Measurements from ENCODE around the gene TIMM22.

The TIMM22 gene

GRCh38 chr17:1005361-1005946, 8.5 kb downstream of the TIMM22 start:
- Histone ChIP-seq H3K27ac (replicated peaks) (no peak overlapping the region), H3K27me3 (ENCODE audit: insufficient read depth, poor library complexity, severe bottlenecking) (no peaks in the 10 kb centered on the region), H3K4me3 (replicated peaks; ENCODE audit: insufficient read depth, low read length) (no peak overlapping the region)
- TF ChIP-seq POLR2AphosphoS5 (IDR thresholded peaks at IDR 0.05; ENCODE audit: low read depth) (no peak), SPI1 (IDR thresholded peaks at IDR 0.05; ENCODE audit: borderline replicate concordance, low read depth) (no peak)
- TF ChIP-seq, protein P1, sequence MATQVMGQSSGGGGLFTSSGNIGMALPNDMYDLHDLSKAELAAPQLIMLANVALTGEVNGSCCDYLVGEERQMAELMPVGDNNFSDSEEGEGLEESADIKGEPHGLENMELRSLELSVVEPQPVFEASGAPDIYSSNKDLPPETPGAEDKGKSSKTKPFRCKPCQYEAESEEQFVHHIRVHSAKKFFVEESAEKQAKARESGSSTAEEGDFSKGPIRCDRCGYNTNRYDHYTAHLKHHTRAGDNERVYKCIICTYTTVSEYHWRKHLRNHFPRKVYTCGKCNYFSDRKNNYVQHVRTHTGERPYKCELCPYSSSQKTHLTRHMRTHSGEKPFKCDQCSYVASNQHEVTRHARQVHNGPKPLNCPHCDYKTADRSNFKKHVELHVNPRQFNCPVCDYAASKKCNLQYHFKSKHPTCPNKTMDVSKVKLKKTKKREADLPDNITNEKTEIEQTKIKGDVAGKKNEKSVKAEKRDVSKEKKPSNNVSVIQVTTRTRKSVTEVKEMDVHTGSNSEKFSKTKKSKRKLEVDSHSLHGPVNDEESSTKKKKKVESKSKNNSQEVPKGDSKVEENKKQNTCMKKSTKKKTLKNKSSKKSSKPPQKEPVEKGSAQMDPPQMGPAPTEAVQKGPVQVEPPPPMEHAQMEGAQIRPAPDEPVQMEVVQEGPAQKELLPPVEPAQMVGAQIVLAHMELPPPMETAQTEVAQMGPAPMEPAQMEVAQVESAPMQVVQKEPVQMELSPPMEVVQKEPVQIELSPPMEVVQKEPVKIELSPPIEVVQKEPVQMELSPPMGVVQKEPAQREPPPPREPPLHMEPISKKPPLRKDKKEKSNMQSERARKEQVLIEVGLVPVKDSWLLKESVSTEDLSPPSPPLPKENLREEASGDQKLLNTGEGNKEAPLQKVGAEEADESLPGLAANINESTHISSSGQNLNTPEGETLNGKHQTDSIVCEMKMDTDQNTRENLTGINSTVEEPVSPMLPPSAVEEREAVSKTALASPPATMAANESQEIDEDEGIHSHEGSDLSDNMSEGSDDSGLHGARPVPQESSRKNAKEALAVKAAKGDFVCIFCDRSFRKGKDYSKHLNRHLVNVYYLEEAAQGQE (IDR thresholded peaks at IDR 0.05; ENCODE audit: insufficient replicate concordance, low read depth): no peak
- TF ChIP-seq, protein P2, sequence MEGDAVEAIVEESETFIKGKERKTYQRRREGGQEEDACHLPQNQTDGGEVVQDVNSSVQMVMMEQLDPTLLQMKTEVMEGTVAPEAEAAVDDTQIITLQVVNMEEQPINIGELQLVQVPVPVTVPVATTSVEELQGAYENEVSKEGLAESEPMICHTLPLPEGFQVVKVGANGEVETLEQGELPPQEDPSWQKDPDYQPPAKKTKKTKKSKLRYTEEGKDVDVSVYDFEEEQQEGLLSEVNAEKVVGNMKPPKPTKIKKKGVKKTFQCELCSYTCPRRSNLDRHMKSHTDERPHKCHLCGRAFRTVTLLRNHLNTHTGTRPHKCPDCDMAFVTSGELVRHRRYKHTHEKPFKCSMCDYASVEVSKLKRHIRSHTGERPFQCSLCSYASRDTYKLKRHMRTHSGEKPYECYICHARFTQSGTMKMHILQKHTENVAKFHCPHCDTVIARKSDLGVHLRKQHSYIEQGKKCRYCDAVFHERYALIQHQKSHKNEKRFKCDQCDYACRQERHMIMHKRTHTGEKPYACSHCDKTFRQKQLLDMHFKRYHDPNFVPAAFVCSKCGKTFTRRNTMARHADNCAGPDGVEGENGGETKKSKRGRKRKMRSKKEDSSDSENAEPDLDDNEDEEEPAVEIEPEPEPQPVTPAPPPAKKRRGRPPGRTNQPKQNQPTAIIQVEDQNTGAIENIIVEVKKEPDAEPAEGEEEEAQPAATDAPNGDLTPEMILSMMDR (IDR thresholded peaks at IDR 0.05; ENCODE audit: insufficient read depth, low read length): no peak
- no peak for DNase-seq (ENCODE audit: low read depth in 1 of 2, low spot score in 1 of 2)

GRCh38 chr17:1006054-1006453, 9.1 kb downstream of the TIMM22 start:
- TF ChIP-seq, protein P2 (IDR thresholded peaks at IDR 0.05; ENCODE audit: insufficient read depth, low read length): no peak
- TF ChIP-seq GABPA (IDR thresholded peaks at IDR 0.05; ENCODE audit: low read depth) (no peak), SPI1 (IDR thresholded peaks at IDR 0.05; ENCODE audit: borderline replicate concordance, low read depth) (no peak), POLR2AphosphoS5 (IDR thresholded peaks at IDR 0.05; ENCODE audit: low read depth) (no peak)
- TF ChIP-seq, protein P1 (IDR thresholded peaks at IDR 0.05; ENCODE audit: insufficient replicate concordance, low read depth): no peak
- no peak for DNase-seq (ENCODE audit: low read depth in 1 of 2, low spot score in 1 of 2)
- Histone ChIP-seq H3K27ac (replicated peaks) (no peak overlapping the region), H3K4me3 (replicated peaks; ENCODE audit: insufficient read depth, low read length) (no peak overlapping the region), H3K27me3 (ENCODE audit: insufficient read depth, poor library complexity, severe bottlenecking) (no peaks in the 10 kb centered on the region)

GRCh38 chr17:1007310-1008007, 10.5 kb downstream of the TIMM22 start:
- no peak overlapping the region for H3K4me3 ChIP-seq (replicated peaks; ENCODE audit: insufficient read depth, low read length)
- H3K27me3 ChIP-seq (ENCODE audit: insufficient read depth, poor library complexity, severe bottlenecking): no peaks in the 10 kb centered on the region
- TF ChIP-seq SPI1 (IDR thresholded peaks at IDR 0.05; ENCODE audit: borderline replicate concordance, low read depth) (no peak), POLR2AphosphoS5 (IDR thresholded peaks at IDR 0.05; ENCODE audit: low read depth) (no peak), GABPA (IDR thresholded peaks at IDR 0.05; ENCODE audit: low read depth) (no peak)
- TF ChIP-seq, protein P1 (IDR thresholded peaks at IDR 0.05; ENCODE audit: insufficient replicate concordance, low read depth): no peak
- TF ChIP-seq, protein P2 (IDR thresholded peaks at IDR 0.05; ENCODE audit: insufficient read depth, low read length): no peak
- DNase-seq (ENCODE audit: low read depth in 1 of 2, low spot score in 1 of 2): no peak
- H3K27ac ChIP-seq (replicated peaks): no peak overlapping the region

Measured in HL-60 (cell line).